ENCODE data around the gene AP1S1.
A peak's percentile ranks its signal among the peaks of the same experiment; 100 is the strongest.
"Not testable (repeated sequence)": the region's sequence is repeated elsewhere in the genome, so short reads cannot be mapped to it uniquely, and the experiment has no call there.

AP1S1 gene

GRCh38 chr7:101172005-101172853 is 18.0 kb downstream of the AP1S1 start:
- no peak for DNase-seq

DNA sequence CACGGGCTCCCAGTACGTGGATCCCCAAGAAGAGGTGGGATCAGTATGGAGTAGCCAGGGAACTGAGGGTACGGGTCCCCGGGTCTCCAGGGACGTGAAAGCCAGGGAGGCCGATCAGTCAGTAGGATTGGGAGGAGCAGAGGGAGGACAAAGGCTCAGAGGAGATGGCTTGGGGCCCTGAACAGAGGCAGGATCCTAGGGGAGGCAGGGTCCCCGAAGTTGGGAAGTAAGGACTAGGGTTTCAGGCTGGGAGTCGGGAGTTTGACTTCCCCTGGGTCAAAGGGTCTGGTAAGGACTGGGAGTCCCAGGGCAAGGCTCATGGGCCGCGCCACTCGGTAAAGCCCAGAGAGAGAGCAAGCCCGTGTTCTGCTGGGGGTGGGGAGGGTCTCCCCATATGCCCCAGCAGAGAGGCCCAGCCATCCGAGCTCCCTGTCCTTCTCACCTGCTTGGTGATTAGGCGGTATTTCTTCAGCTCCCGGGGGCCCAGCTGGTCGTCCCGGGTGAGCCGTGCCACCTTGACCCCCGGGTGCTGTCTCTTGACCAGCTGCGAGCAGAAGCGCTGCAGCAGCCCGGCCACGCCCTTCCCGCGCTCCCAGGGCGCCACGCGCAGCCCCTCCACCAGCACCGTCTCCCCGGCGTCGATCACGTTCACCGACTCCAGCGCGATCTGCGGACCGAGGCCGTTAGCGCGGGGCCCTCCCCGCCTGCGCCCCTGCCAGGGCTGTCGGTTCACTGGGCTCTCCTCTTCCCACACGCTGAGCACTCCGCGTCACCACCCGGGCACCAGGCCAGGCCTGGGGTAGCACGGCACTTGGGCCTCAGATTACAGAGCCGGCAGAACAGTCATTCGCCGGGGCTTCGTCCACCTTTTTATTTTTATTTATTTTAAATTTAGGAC is 18.8 kb downstream of the AP1S1 start:
- DNase-seq, result no peak

GRCh38 chr7:101173752-101174244 is 19.5 kb downstream of the AP1S1 start:
- peak; percentile 63 to 77 for DNase-seq

DNA sequence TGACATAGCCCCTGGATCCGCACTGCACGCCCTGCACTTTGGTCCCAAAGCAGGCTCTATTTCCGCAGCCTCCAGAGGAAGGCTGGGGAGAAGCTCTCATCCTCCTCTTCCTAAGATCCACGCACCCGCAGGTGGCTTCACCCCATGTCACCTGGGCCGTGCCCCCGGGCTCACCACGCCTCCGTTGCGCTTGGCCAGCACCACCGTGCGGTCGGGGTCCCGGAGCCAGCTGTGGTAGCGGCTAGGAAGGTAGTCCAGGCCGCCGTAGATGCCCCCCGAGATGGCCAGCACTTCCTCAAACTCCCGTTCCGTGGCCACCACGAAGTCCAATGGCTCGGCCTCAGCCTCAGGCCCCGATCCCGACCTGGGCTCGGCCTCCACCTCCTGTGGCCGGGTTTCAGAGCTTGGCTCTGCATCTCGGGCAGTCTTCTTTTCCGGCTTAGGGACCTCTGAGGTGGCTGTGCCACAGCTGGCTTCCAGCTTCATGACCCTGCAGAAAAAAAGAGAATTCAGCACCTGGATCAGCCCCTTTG is 20.1 kb downstream of the AP1S1 start:
- no peak for DNase-seq

DNA sequence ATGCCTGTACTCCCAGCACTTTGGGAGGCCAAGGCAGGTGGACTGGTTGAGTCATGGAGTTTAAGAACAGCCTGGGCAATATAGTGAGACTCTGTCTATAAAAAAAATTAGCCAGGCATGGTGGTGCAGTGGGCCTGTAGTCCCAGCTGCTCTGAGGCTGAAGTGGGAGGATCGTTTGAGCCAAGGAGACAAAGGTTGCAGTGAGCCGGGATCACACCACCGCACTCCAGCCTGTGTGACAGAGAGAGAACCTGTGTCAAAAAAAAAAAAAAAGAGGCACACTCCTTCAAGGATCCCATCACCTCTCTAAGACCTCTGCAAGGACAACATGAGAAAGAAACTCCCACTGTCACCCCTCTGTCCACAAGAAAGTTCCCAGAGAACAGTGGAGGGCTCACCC is 21.4 kb downstream of the AP1S1 start:
- no peak for DNase-seq

DNA sequence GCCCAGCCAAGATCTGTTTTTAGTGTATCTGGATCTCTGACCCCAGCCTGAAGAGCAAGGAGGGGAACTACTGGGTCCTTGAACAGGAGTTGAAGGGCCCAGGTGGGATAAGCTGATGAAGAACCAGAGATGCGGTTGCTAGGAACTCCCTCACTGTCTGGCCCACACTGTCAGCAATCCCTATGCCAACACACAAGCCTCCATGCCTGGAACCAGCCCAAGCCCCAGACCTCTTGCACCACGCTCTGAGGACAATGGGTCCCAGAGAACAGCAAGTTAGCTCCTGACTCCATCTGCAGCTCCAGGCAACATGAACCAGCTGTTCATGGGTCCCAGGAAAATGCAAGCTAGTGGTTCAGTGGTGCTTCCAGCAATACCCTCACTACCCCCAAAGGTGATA is 23.4 kb downstream of the AP1S1 start:
- DNase-seq, result no peak

DNA sequence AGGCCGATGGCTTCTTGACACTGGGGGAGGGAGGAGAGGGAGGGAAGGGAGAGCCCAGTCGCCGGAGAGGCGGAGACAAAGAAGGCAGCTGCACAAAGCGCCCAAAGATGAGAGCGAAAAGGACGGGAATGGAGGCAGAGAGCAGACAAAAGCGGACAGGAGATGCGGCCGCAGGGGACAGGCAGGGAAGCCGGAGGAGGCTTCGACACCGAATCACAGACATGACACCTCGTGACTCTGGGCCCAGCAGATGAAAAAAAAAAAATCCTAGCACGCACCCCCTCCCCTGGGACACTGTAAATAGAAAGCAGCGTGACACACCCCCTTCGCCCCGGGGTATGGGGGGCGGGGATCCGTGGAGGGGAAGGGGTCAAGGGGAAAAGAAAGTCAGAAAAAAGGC is 24.8 kb downstream of the AP1S1 start:
- no peak for DNase-seq

GRCh38 chr7:101179713-101180112 is 25.4 kb downstream of the AP1S1 start:
- DNase-seq, result no peak

GRCh38 chr7:101180130-101180755 is 26.0 kb downstream of the AP1S1 start, which contains the start of gene NAT16:
NAT16 (minus strand) TSS chr7:101180293; CDS start chr7:101174807, 5,486 bp downstream.
- no peak for DNase-seq

DNA sequence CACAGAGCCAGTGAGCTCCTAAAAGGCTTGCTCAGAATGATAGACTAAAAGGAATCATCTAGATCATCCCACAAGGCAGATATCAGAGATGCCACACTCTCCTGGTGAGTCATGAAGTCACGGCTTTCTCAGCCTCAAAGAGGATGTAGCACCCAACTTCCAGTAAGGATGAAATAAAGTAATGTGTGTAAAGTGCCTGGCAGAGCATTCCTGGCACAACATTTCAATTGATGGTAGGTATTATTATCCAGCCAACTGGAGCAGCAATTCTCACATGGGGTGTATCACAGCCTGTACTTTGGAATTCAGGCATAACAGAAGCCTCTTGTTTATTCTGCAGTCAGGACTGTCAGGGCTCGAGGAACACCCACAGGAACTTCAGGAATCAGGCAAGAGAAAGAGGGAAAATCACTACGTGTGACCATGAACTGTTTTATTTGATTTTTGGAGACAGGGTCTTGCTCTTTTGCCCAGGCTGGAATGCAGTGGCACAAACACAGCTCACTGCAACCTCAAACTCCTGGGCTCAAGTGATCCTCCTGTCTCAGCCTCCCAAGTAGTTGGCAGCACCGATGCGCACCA is 31.1 kb downstream of the AP1S1 start:
- no peak for DNase-seq

DNA sequence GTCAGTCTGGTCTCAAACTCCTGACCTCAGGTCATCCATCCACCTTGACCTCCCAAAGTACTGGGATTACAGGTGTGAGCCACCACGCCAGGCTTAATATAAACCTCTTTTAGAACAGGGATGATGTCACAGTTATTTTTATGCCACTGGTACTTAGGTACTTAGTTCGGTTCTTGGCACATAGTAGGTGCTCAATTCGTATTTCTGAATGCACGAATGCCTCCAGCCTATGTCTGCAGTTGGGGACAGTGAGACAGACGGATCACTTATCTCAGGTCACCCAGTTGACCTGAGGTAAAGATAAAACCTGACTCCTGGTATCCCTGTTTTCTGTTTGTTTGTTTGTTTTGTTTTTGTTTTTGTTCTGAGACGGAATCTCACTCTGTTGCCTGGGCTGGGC is 31.9 kb downstream of the AP1S1 start:
- no peak for DNase-seq

- no peak for DNase-seq
Observed at GRCh38 chr7:101186844-101187428, 32.7 kb downstream of the AP1S1 start.

DNA sequence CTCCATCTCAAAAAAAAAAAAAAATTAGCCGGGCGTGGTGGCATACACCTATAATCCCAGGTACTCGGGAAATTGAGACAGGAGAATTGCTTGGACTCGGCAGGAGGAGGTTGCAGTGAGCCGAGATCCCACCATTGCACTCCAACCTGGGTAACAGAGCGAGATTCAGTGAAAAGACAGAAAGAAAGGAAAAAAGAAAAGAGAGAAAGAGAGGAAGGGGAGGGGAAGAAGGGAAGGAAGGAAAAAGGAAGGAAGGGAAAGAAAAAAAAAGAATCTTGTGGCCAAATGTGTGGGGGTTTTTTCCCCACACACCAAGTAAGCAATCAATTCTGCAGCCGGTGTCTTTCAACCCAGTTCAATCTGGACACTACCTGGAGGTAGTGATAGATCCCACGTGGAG is 34.8 kb downstream of the AP1S1 start:
- no peak for DNase-seq

GRCh38 chr7:101195884-101196283 is 41.6 kb downstream of the AP1S1 start:
- DNase-seq, result no peak

DNA sequence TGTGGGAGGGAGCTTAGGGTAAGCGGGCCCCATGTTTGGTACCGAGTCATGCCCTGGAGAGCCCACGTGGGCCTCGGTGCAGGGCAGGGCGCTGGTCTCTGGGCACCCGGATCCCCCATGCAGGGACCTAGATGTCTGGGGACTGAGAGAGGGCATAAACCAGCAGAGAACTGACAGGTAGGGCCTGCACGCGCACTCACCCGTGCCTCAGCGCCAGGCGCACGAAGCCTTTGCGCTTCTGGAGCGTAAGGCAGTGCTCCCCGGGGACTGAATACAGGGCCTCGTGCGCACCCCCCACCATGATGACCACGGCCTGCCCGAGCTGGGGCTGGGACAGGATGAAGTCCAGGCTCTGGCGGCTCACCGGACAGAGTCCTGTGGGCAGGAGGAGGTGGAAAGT is 43.7 kb downstream of the AP1S1 start:
- no peak for DNase-seq

- no peak for DNase-seq
Observed at GRCh38 chr7:101198476-101198875, 44.2 kb downstream of the AP1S1 start.

GRCh38 chr7:101199522-101199921 is 45.2 kb downstream of the AP1S1 start:
- not testable (repeated sequence) for DNase-seq

GRCh38 chr7:101200504-101200861 is 46.2 kb downstream of the AP1S1 start:
- DNase-seq, result no peak

DNA sequence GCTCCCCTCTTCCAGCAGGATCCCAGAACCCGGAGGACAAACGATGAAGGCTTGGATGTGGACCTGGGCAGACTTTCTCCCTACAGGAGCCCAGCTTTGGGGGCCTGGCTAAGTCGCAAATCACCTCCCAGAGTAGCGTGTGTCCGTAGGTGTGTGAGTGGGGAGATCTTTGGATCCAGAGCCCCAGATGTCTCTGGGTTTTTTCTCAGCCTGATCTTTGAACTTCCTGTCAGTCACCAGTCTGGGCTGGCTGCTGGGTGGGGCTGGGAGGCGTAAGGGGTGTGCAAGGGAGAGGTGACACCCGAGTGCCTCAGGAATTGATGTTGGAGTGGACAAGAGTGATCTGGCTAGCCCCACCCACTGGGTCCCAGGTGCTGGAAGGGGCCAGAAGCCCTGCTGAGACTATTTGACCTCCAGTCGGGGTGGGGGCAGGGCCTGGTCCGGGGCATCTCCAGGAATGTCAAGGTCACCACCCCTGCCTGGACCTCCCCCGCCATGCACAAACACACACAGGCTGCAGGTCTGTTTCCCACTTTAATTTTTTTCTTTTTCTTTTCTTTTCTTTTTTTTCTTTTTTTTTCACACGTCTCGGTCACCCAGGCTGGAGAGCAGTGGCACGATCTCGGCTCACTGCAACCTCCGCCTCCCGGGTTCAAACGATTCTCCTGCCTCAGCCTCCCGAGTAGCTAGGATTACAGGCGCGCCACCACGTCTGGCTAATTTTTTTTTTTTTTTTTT is 46.8 kb downstream of the AP1S1 start, which contains the start of gene MOGAT3:
Gene MOGAT3, minus strand, starts transcription at position 175 of the 738 bp plus-strand sequence. CDS start 182 bp downstream, outside the sequence.
- DNase-seq, result no peak

- DNase-seq, result no peak
Observed at GRCh38 chr7:101201695-101202602, 47.7 kb downstream of the AP1S1 start.

Data from stimulated activated CD4-positive, alpha-beta T cell treated with anti-CD3 and anti-CD28 coated beads, Interleukin-2, amount 100 ng/mL, for 48 hours (primary cell).